HEK293 (cell line): Measurements from ENCODE around the gene PIP4K2A.

ENCODE experiments used
- KLF16 ChIP-seq: fragments of 450-650 bp; formaldehyde crosslinking; IDR thresholded peaks from 2 replicates; pipeline ENCODE4 v1.5.1; 2017; ENCODE audit warnings: missing biosample characterization, missing genetic modification characterization
- PRDM2 ChIP-seq: fragments of 450-650 bp; formaldehyde crosslinking; IDR thresholded peaks from 2 replicates; pipeline ENCODE4 v1.5.1; 2016; ENCODE audit warnings: missing biosample characterization, missing genetic modification characterization, borderline replicate concordance
- PRDM4 ChIP-seq: fragments of 450-650 bp; formaldehyde crosslinking; IDR thresholded peaks from 2 replicates; pipeline ENCODE4 v1.5.1; 2017; ENCODE audit warnings: missing biosample characterization, missing genetic modification characterization
- TCF7L2 ChIP-seq: IDR thresholded peaks from 2 replicates; pipeline ENCODE4 v1.6.1; 2011; ENCODE audit warnings: low read depth, mild to moderate bottlenecking, inconsistent platforms, low read length, moderate library complexity, borderline replicate concordance
- ZBTB10 ChIP-seq: fragments of 450-650 bp; formaldehyde crosslinking; IDR thresholded peaks from 2 replicates; pipeline ENCODE4 v1.5.1; 2016; ENCODE audit warnings: missing biosample characterization, missing genetic modification characterization
- ZBTB6 ChIP-seq: fragments of 450-650 bp; formaldehyde crosslinking; IDR thresholded peaks from 2 replicates; pipeline ENCODE4 v1.5.1; 2017; ENCODE audit warnings: missing biosample characterization, missing genetic modification characterization
- ZNF10 ChIP-seq: fragments of 450-650 bp; formaldehyde crosslinking; IDR thresholded peaks from 2 replicates; pipeline ENCODE4 v1.5.1; 2017; ENCODE audit warnings: missing biosample characterization, missing genetic modification characterization
- ZNF214 ChIP-seq: fragments of 450-650 bp; formaldehyde crosslinking; IDR thresholded peaks from 2 replicates; pipeline ENCODE4 v1.5.1; 2017; ENCODE audit warnings: missing biosample characterization, mild to moderate bottlenecking, missing genetic modification characterization, borderline replicate concordance
- ZNF335 ChIP-seq: fragments of 450-650 bp; formaldehyde crosslinking; conservative IDR thresholded peaks from 2 replicates; pipeline ENCODE4 v1.5.1; 2016; ENCODE audit warnings: missing biosample characterization, missing genetic modification characterization
- ZNF362 ChIP-seq: fragments of 450-650 bp; formaldehyde crosslinking; IDR thresholded peaks from 2 replicates; pipeline ENCODE4 v1.5.1; 2016; ENCODE audit warnings: missing biosample characterization, missing genetic modification characterization
- ZNF366 ChIP-seq: fragments of 450-650 bp; formaldehyde crosslinking; conservative IDR thresholded peaks from 2 replicates; pipeline ENCODE4 v1.5.1; 2016; ENCODE audit warnings: missing biosample characterization, missing genetic modification characterization
- ZNF426 ChIP-seq: fragments of 450-650 bp; formaldehyde crosslinking; IDR thresholded peaks from 2 replicates; pipeline ENCODE4 v1.5.1; 2017; ENCODE audit warnings: missing biosample characterization, missing genetic modification characterization, mild to moderate bottlenecking, inconsistent platforms, moderate library complexity
- ZNF449 ChIP-seq: fragments of 450-650 bp; formaldehyde crosslinking; IDR thresholded peaks from 2 replicates; pipeline ENCODE4 v1.5.1; 2017; ENCODE audit warnings: missing biosample characterization, mild to moderate bottlenecking, missing genetic modification characterization, moderate library complexity
- ZNF518A ChIP-seq: fragments of 450-650 bp; formaldehyde crosslinking; conservative IDR thresholded peaks from 2 replicates; pipeline ENCODE4 v1.5.1; 2016; ENCODE audit warnings: low read depth, missing biosample characterization, missing genetic modification characterization
- ZNF776 ChIP-seq: fragments of 450-650 bp; formaldehyde crosslinking; IDR thresholded peaks from 2 replicates; pipeline ENCODE4 v1.5.0; 2017; ENCODE audit warnings: missing biosample characterization, missing genetic modification characterization, borderline replicate concordance
- ZNF777 ChIP-seq: fragments of 450-650 bp; formaldehyde crosslinking; IDR thresholded peaks from 2 replicates; pipeline ENCODE4 v1.5.1; 2017; ENCODE audit warnings: missing biosample characterization, missing genetic modification characterization, borderline replicate concordance

Gene PIP4K2A

GRCh38 chr10:22719406-22720042, 5.1 kb upstream of the PIP4K2A start (continued):
- TF ChIP-seq ZNF518A (tag by site-specific recombination) (peak; percentile 96), ZNF362 (tag by site-specific recombination) (peak; percentile 35; the same call in 1 of the 2 replicates), ZNF214 (no peak; the same call in 1 of the 2 replicates), KLF16 (tag by site-specific recombination) (no peak), ZBTB10 (tag by site-specific recombination) (no peak), ZNF776 (tag by site-specific recombination) (no peak), TCF7L2 (no peak), ZNF449 (tag by site-specific recombination) (no peak), ZNF366 (tag by site-specific recombination) (no peak; the same call in 1 of the 2 replicates), ZNF777 (tag by site-specific recombination) (no peak), PRDM2 (tag by site-specific recombination) (no peak), ZBTB6 (tag by site-specific recombination) (no peak), PRDM4 (0 out of 2 replicates have a peak, but pooled peaks have one; percentile 25), ZNF10 (tag by site-specific recombination) (no peak; the same call in 1 of the 2 replicates), ZNF426 (tag by site-specific recombination) (peak; percentile 94), ZNF335 (tag by site-specific recombination) (no peak)
